ENCODE results near the gene CTSE.
"Not testable (repeated sequence)": the region's sequence is repeated elsewhere in the genome, so short reads cannot be mapped to it uniquely, and the experiment has no call there.

Gene CTSE

GRCh38 chr1:205998457-205999241 lies 25.0 kb downstream of the CTSE start:
- TF ChIP-seq GABPA (IDR thresholded peaks at IDR 0.05; ENCODE audit: low read depth): no peak
- no peak for TF ChIP-seq REST (IDR thresholded peaks at IDR 0.05; ENCODE audit: insufficient replicate concordance, low read depth)
- no peak for TF ChIP-seq POLR2AphosphoS5 (IDR thresholded peaks at IDR 0.05; ENCODE audit: low read depth)
- no peak for TF ChIP-seq CTCF (IDR thresholded peaks at IDR 0.05; ENCODE audit: insufficient read depth, low read length)
- TF ChIP-seq SPI1 (IDR thresholded peaks at IDR 0.05; ENCODE audit: borderline replicate concordance, low read depth): no peak
- Histone ChIP-seq H3K27ac (replicated peaks) (no peak overlapping the region), H3K27me3 (ENCODE audit: insufficient read depth, poor library complexity, severe bottlenecking) (no peaks in the 10 kb centered on the region), H3K4me3 (replicated peaks; ENCODE audit: insufficient read depth, low read length) (no peak overlapping the region)
- no peak for DNase-seq (ENCODE audit: low read depth in 1 of 2, low spot score in 1 of 2)

GRCh38 chr1:205996641-205997040 lies 27.1 kb downstream of the CTSE start:
- H3K4me3 ChIP-seq (replicated peaks; ENCODE audit: insufficient read depth, low read length); DNase-seq (ENCODE audit: low read depth in 1 of 2, low spot score in 1 of 2); H3K27ac ChIP-seq (replicated peaks): not testable (repeated sequence)

GRCh38 chr1:205994346-205994745 lies 29.3 kb downstream of the CTSE start:
- TF ChIP-seq SPI1 (IDR thresholded peaks at IDR 0.05; ENCODE audit: borderline replicate concordance, low read depth) (no peak), REST (IDR thresholded peaks at IDR 0.05; ENCODE audit: insufficient replicate concordance, low read depth) (no peak), CTCF (IDR thresholded peaks at IDR 0.05; ENCODE audit: insufficient read depth, low read length) (no peak), GABPA (IDR thresholded peaks at IDR 0.05; ENCODE audit: low read depth) (no peak), POLR2AphosphoS5 (IDR thresholded peaks at IDR 0.05; ENCODE audit: low read depth) (no peak)
- H3K4me3 ChIP-seq (replicated peaks; ENCODE audit: insufficient read depth, low read length): no peak overlapping the region
- no peaks in the 10 kb centered on the region for H3K27me3 ChIP-seq (ENCODE audit: insufficient read depth, poor library complexity, severe bottlenecking)
- no peak overlapping the region for H3K27ac ChIP-seq (replicated peaks)
- DNase-seq (ENCODE audit: low read depth in 1 of 2, low spot score in 1 of 2): no peak

More at GRCh38 chr1:205996641-205997040, 27.1 kb downstream of the CTSE start:
- not testable (repeated sequence) for H3K27me3 ChIP-seq (ENCODE audit: insufficient read depth, poor library complexity, severe bottlenecking)

GRCh38 chr1:205993068-205993467 lies 30.6 kb downstream of the CTSE start:
- Histone ChIP-seq H3K27ac (replicated peaks) (no peak overlapping the region), H3K27me3 (ENCODE audit: insufficient read depth, poor library complexity, severe bottlenecking) (no peaks in the 10 kb centered on the region), H3K4me3 (replicated peaks; ENCODE audit: insufficient read depth, low read length) (no peak overlapping the region)
- TF ChIP-seq POLR2AphosphoS5 (IDR thresholded peaks at IDR 0.05; ENCODE audit: low read depth): no peak
- TF ChIP-seq SPI1 (IDR thresholded peaks at IDR 0.05; ENCODE audit: borderline replicate concordance, low read depth): no peak
- no peak for TF ChIP-seq CTCF (IDR thresholded peaks at IDR 0.05; ENCODE audit: insufficient read depth, low read length)
- TF ChIP-seq GABPA (IDR thresholded peaks at IDR 0.05; ENCODE audit: low read depth): no peak
- no peak for TF ChIP-seq REST (IDR thresholded peaks at IDR 0.05; ENCODE audit: insufficient replicate concordance, low read depth)
- no peak for DNase-seq (ENCODE audit: low read depth in 1 of 2, low spot score in 1 of 2)
